HepG2 (cell line): ENCODE results near the gene ARHGEF39. TPM values are rescaled to one million over a fixed set of nuclear protein-coding genes. Genes with fewer than 3 reads are reported as not detected.

Source experiments
- AFF4 ChIP-seq: sonication (generic); formaldehyde crosslinking; IDR thresholded peaks from 2 replicates; pipeline ENCODE4 v1.4.0; 2020; ENCODE audit warnings: missing genetic modification reagents
- ERF ChIP-seq: IDR thresholded peaks from 2 replicates; pipeline ENCODE4 v1.6.1; 2018; ENCODE audit warnings: missing biosample characterization, missing genetic modification reagents
- GPN1 ChIP-seq: sonication (generic); formaldehyde crosslinking; IDR thresholded peaks from 2 replicates; pipeline ENCODE4 v1.5.1; 2020; ENCODE audit warnings: missing genetic modification reagents, borderline replicate concordance
- JUNB ChIP-seq: sonication (generic); formaldehyde crosslinking; IDR thresholded peaks from 2 replicates; pipeline ENCODE4 v1.8.0; 2022; ENCODE audit warnings: missing genetic modification reagents, mild to moderate bottlenecking, borderline replicate concordance
- KDM2A ChIP-seq: sonication (generic); formaldehyde crosslinking; IDR thresholded peaks from 2 replicates; pipeline ENCODE4 v1.4.0; 2020; ENCODE audit warnings: low read depth, missing genetic modification reagents, borderline replicate concordance
- NFATC3 ChIP-seq: sonication (generic); formaldehyde crosslinking; IDR thresholded peaks from 2 replicates; pipeline ENCODE4 v1.5.1; 2020; ENCODE audit warnings: mild to moderate bottlenecking, missing genetic modification reagents
- NRL ChIP-seq: sonication (generic); formaldehyde crosslinking; IDR thresholded peaks from 2 replicates; pipeline ENCODE4 v1.5.0; 2020; ENCODE audit warnings: missing genetic modification reagents, mild to moderate bottlenecking, moderate library complexity, borderline replicate concordance
- PAF1 ChIP-seq: IDR thresholded peaks from 2 replicates; pipeline ENCODE4 v1.6.1; 2016; ENCODE audit warnings: missing genetic modification reagents, missing compliant biosample characterization
- REL ChIP-seq: sonication (generic); formaldehyde crosslinking; conservative IDR thresholded peaks from 2 replicates; pipeline ENCODE4 v1.8.0; 2022; ENCODE audit warnings: mild to moderate bottlenecking, missing genetic modification reagents, moderate library complexity
- SETDB1 ChIP-seq: sonication (generic); formaldehyde crosslinking; IDR thresholded peaks from 2 replicates; pipeline ENCODE4 v1.5.1; 2020; ENCODE audit warnings: missing genetic modification reagents, mild to moderate bottlenecking, borderline replicate concordance
- SIX1 ChIP-seq: sonication (generic); formaldehyde crosslinking; IDR thresholded peaks from 2 replicates; pipeline ENCODE4 v1.4.0; 2020; ENCODE audit warnings: missing genetic modification reagents, borderline replicate concordance
- TCF7L2 ChIP-seq: IDR thresholded peaks from 2 replicates; pipeline ENCODE4 v1.6.1; 2011; ENCODE audit warnings: mild to moderate bottlenecking, low read depth, low read length, moderate library complexity
- USF2 ChIP-seq, 2 experiments: sonication (generic) in 1 of 2; formaldehyde crosslinking in 1 of 2; IDR thresholded peaks; 2 replicates each; pipeline versions ENCODE4 v1.5.1 to v1.6.1; 2011 to 2020; ENCODE audit warnings: borderline replicate concordance in 1 of 2, low read depth in 1 of 2, low read length in 1 of 2, mild to moderate bottlenecking in 1 of 2, missing genetic modification reagents in 1 of 2, moderate library complexity in 1 of 2
- ZBTB44 ChIP-seq: sonication (generic); formaldehyde crosslinking; IDR thresholded peaks from 2 replicates; pipeline ENCODE4 v1.4.0; 2020; ENCODE audit warnings: missing genetic modification reagents
- ZNF143 ChIP-seq: sonication (generic); formaldehyde crosslinking; IDR thresholded peaks from 2 replicates; pipeline ENCODE4 v1.4.0; 2020; ENCODE audit warnings: missing genetic modification reagents
- ZNF276 ChIP-seq: sonication (generic); formaldehyde crosslinking; IDR thresholded peaks from 2 replicates; pipeline ENCODE4 v1.4.0; 2020; ENCODE audit warnings: mild to moderate bottlenecking, low read depth, missing genetic modification reagents
- ZNF460 ChIP-seq: sonication (generic); formaldehyde crosslinking; IDR thresholded peaks from 2 replicates; pipeline ENCODE4 v1.5.1; 2020; ENCODE audit warnings: missing genetic modification reagents, mild to moderate bottlenecking, borderline replicate concordance
- ZNF549 ChIP-seq: sonication (generic); formaldehyde crosslinking; IDR thresholded peaks from 2 replicates; pipeline ENCODE4 v1.5.0; 2020; ENCODE audit warnings: missing genetic modification reagents
- ZNF773 ChIP-seq: sonication (generic); formaldehyde crosslinking; IDR thresholded peaks from 2 replicates; pipeline ENCODE4 v1.4.0; 2020; ENCODE audit warnings: missing genetic modification reagents, borderline replicate concordance
- polyA plus RNA-seq, 8 experiments: library from polyadenylated mRNA; depleted of rRNA in 3 of 8; stranded (reverse) in 7 of 8; unstranded in 1 of 8; fragments of >200 nt; fragmentation: Illumina TruSeq in 4 of 8; extraction: Trizol in 4 of 8; gene quantifications; 2 replicates each; pipeline versions ENCODE4 v1.2.1 to v1.2.3, GENCODE V29; 2011 to 2016; ENCODE audit warnings: low read depth in 4 of 8, missing spikeins in 1 of 8, mixed read lengths in 1 of 8; ENCODE audit not compliant: insufficient read depth in 1 of 8
- total RNA-seq, 5 experiments: library from RNA; depleted of rRNA; stranded (reverse); fragments of >200 nt; fragmentation: Illumina TruSeq; extraction: Trizol; gene quantifications; 2 replicates each; pipeline ENCODE4 v1.2.3, GENCODE V29; 2016; ENCODE audit warnings: low read depth in 1 of 5

Gene ARHGEF39
- total and polyA plus RNA-seq, 2 of the 13 experiments (the other 11 are each of a cell fraction or from before 2014, with no cell fraction given) = 11.2 to 12.3 TPM

- TF ChIP-seq AFF4 (no peak), KDM2A (CRISPR knock-in tag) (peak; percentile 87), JUNB (CRISPR knock-in tag) (peak; percentile 79), NFATC3 (peak; percentile 99), PAF1 (CRISPR knock-in tag) (no peak), ZNF773 (CRISPR knock-in tag) (0 out of 2 replicates have a peak, but pooled peaks have one; percentile 80), GPN1 (CRISPR knock-in tag) (no peak; the same call in 1 of the 2 replicates), ZNF276 (CRISPR knock-in tag) (peak; percentile 83; the same call in 1 of the 2 replicates), SETDB1 (no peak), REL (CRISPR knock-in tag) (peak; percentile 88; the same call in 1 of the 2 replicates), SIX1 (CRISPR knock-in tag) (no peak; the same call in none of the 2 replicates), ERF (CRISPR knock-in tag) (peak; percentile 89), ZNF549 (peak; percentile 90; the same call in 1 of the 2 replicates), ZNF143 (CRISPR knock-in tag) (peak; percentile 72; the same call in 1 of the 2 replicates), USF2 (IDR thresholded peaks at IDR 0.05; ENCODE audit: low read depth, low read length) (peak; percentile 42; the same call in 1 of the 2 replicates), USF2 (CRISPR knock-in tag; IDR thresholded peaks at IDR 0.05; ENCODE audit: borderline replicate concordance) (peak; percentile 67; the same call in 1 of the 2 replicates), NRL (CRISPR knock-in tag) (peak; percentile 98; the same call in 1 of the 2 replicates), TCF7L2 (no peak), ZBTB44 (CRISPR knock-in tag) (no peak), ZNF460 (CRISPR knock-in tag) (no peak; the same call in 1 of the 2 replicates)
Observed at GRCh38 chr9:35657546-35658136, 7.4 kb downstream of the ARHGEF39 start, which contains the start of gene RMRP (continued).
